ENCODE measurements around the gene OR56B1. TPM values are rescaled to one million over a fixed set of nuclear protein-coding genes. Genes with fewer than 3 reads are reported as not detected.

OR56B1 gene
- total RNA-seq, 4 donors from 2014 or later = 0.22 to 0.75 TPM; not detected in 2

DNA sequence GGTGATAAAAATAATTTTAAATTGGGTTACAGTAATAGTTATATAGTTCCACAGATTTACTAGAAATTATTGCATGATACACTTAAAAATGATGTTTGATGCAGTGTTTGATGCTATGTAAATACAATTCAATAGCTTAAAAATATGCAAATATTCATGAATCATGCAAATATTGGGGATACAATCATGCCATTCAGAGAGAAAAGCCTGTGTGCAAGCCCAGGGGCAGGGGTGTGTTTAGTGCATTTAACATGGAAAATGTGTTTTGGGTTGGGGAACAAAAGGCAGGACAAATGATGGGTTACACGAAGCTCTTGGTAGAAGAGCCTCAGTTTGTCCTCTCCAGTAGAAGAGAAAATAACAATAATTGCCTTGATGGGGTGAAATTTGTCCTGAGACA is 40.7 kb upstream of the OR56B1 start:
- TF ChIP-seq, protein P1, sequence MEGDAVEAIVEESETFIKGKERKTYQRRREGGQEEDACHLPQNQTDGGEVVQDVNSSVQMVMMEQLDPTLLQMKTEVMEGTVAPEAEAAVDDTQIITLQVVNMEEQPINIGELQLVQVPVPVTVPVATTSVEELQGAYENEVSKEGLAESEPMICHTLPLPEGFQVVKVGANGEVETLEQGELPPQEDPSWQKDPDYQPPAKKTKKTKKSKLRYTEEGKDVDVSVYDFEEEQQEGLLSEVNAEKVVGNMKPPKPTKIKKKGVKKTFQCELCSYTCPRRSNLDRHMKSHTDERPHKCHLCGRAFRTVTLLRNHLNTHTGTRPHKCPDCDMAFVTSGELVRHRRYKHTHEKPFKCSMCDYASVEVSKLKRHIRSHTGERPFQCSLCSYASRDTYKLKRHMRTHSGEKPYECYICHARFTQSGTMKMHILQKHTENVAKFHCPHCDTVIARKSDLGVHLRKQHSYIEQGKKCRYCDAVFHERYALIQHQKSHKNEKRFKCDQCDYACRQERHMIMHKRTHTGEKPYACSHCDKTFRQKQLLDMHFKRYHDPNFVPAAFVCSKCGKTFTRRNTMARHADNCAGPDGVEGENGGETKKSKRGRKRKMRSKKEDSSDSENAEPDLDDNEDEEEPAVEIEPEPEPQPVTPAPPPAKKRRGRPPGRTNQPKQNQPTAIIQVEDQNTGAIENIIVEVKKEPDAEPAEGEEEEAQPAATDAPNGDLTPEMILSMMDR (IDR thresholded peaks at IDR 0.05; ENCODE audit: low read depth) = no peak

DNA sequence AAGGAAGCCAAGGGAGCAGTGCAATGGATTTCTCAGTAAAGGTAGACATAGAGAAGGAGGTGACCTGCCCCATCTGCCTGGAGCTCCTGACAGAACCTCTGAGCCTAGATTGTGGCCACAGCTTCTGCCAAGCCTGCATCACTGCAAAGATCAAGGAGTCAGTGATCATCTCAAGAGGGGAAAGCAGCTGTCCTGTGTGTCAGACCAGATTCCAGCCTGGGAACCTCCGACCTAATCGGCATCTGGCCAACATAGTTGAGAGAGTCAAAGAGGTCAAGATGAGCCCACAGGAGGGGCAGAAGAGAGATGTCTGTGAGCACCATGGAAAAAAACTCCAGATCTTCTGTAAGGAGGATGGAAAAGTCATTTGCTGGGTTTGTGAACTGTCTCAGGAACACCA is 40.0 kb upstream of the OR56B1 start:
- TF ChIP-seq, protein P1 (IDR thresholded peaks at IDR 0.05; ENCODE audit: low read depth) = no peak

DNA sequence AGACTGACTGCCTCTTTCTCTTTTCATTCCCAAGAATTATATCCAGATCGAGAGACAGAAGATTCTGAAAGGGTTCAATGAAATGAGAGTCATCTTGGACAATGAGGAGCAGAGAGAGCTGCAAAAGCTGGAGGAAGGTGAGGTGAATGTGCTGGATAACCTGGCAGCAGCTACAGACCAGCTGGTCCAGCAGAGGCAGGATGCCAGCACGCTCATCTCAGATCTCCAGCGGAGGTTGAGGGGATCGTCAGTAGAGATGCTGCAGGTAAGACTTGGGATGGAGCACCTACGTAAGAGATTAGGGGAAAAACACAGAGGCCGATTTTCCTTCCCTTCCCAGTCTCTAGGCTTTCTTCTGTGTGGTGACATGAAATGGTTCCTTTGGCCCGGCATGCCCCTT is 38.0 kb upstream of the OR56B1 start:
- TF ChIP-seq, protein P1 (IDR thresholded peaks at IDR 0.05; ENCODE audit: low read depth) = no peak

DNA sequence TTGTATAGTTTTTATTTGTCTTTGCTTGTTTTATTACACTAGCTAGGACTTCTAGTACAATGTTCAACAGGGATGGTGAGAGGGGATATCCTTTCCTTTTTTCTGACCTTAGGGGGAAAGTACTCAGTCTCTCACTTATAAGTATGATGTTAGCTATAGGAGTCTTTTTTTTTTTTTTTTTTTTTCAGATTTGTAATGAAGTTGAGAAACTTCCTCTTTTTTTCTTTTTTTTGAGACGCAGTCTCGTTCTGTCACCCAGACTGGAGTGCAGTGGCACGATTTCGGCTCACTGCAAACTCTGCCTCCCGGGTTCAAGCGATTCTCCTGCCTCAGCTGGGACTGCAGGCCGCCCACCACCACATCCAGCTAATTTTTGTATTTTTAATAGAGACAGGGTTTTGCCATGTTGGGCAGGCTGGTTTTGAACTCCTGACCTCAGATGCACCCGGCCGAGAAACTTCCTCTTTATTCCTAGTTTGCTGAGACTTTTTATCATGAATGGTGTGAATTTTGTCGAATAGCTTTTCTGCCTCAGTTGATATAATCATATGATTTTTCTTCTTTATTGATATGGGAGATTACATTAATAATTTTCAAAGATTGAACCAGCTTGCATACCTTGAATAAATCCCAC is 35.7 kb upstream of the OR56B1 start:
- TF ChIP-seq, protein P1 (IDR thresholded peaks at IDR 0.05; ENCODE audit: low read depth) = no peak

DNA sequence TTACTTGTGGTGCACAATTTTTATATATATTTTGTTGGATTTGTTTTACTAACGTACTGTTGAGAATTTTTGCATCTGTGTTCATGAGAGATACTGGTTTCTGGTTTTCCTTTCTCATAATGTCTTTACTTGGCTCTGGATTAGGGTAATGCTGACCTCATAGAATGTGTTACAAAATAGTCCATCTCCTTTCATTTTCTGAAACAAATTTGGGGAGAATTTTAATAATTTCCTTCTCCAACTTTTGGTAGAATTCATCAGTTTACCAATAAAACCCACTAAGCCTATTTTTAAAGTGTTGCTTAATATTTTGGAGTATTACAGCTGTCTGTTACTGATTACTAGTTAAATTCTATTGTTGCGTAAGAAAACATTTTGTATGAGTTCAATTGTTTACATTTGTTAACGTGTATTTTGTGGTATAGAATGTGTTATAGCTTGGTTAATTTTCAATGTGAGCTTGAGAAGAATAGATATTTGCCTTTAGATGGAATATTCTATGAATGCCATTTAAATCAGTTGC is 35.1 kb upstream of the OR56B1 start:
- TF ChIP-seq, protein P1 (IDR thresholded peaks at IDR 0.05; ENCODE audit: low read depth) = no peak

DNA sequence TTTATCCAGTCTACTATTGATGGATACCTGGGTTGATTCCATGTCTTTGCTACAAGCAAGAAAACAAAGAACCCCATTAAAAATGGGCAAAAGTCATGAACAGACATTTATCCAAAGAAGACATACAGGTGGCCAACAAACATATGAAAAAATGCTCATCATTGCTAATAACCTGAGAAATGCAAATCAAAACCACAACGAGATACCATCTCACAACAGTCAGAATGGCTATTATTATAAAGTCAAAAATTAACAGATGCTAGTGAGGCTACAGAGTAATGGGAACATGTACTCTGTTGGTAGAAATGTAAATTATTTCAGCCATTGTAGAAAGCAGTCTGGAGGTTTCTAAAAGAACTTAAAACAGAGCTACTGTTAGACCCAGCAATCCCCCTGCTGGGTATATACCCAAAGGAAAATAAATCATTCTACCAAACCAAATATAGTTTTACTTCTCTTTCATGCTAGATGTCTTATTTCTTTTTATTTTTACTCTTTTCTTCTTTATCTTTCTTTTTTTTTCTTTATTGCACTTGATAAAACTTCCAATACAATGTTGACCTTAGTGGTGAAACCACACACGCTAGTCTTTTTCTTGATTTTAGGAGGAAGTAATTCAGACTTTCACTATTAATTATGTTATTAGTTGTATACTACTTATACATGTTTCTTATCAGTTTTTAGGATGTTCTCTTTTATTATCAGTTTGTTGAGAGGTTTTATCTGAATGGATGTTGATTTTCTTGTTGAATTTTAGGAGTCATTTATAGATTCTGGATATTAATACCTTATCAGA is 32.3 kb upstream of the OR56B1 start:
- TF ChIP-seq, protein P1 (IDR thresholded peaks at IDR 0.05; ENCODE audit: low read depth) = no peak

DNA sequence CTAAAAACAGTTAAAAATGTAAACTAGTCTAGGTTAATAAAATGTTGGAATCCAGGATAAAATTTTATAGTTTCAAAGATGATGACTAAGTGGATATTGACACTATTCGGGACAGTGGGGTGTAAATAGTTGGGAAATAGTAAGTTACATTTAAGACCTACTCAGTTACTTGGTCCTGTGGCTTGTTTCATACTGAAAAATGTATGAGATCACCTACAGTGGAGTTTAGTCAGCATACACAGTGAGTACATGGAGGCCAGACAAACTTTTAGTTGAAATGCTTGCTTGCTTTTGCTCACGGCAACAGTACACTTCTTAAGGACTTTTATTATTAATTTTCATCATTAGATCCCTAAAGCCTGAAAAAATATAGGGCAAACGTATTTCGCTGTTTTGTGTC is 30.6 kb upstream of the OR56B1 start:
- TF ChIP-seq, protein P1 (IDR thresholded peaks at IDR 0.05; ENCODE audit: low read depth) = no peak
